Lower leg skin (tissue), 4 donors: ENCODE measurements around the gene SLC35F4. TPM values are rescaled to one million over a fixed set of nuclear protein-coding genes. Genes with fewer than 3 reads are reported as not detected.

Source experiments
- DNase-seq, 2 donors: peaks; one replicate each; pipeline ENCODE4 v3.0.0-alpha.2; 2019; ENCODE audit warnings: low spot score in 2 of 2
- H3K4me3 ChIP-seq: fragments of 200-600 bp; sonication (generic); 2 replicates; pipeline ENCODE4 v1.5.1; 2017; ENCODE audit warnings: mild to moderate bottlenecking, low read depth; ENCODE audit not compliant: poor library complexity, severe bottlenecking
- POLR2A ChIP-seq, 2 donors: fragments of 450-650 bp; IDR thresholded peaks; one replicate each; pipeline ENCODE4 v1.6.1; 2016 to 2017; ENCODE audit warnings: antibody characterized with exemption in 2 of 2, mild to moderate bottlenecking in 1 of 2, moderate library complexity in 1 of 2
- whole genome bisulfite sequencing, 2 donors: methylation state at CpG; one replicate each; pipeline ENCODE4 v1.1.5; 2018; 5-methylcytosine and 5-hydroxymethylcytosine counted together
- intact Hi-C: fragments of 100-400 bp; cut with DNase I; formaldehyde crosslinking; loops from one replicate; pipeline ENCODE4 v1.15.0; 2023; ENCODE audit warnings: low total_unique reads
- total RNA-seq, 4 donors: library from RNA; depleted of rRNA; stranded (reverse); fragments of >200 nt; gene quantifications; one replicate each; pipeline ENCODE4 v1.1.0, GENCODE V29; 2016
- TF ChIP-seq, protein P1 (sequence below), 3 donors: fragments of 450-650 bp; IDR thresholded peaks; one replicate each; pipeline ENCODE4 v1.5.1; 2016; ENCODE audit warnings: antibody characterized with exemption in 3 of 3, mild to moderate bottlenecking in 3 of 3, moderate library complexity in 2 of 3

Gene SLC35F4
- total RNA-seq, 4 donors from 2014 or later = 2.2 TPM; not detected in 3

DNA sequence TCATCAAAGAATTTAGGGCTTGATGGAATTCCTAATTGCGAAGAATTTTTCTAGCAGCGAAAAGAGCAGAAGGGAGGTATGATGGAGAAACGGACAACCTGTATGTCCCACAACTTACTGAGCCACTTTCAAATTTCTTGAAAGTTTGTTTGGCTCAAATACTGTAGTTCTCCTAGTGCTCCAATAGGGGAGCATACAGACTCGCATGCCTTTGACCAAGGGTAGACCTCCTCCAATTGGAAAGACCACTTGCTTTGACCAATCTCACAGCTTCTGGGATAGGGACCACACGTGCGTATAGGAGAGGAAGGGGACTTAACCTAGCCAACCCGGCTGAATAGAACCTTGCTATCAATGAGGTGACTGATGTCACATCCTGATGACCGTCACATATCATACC is 28.6 kb downstream of the SLC35F4 start:
- intact Hi-C loops = no loop called here
- 87 to 89% methylated on average over 8 of the region's 8 CpGs for WGBS, 2 donors
- no peak overlapping the region for H3K4me3 ChIP-seq
- TF ChIP-seq, protein P1, sequence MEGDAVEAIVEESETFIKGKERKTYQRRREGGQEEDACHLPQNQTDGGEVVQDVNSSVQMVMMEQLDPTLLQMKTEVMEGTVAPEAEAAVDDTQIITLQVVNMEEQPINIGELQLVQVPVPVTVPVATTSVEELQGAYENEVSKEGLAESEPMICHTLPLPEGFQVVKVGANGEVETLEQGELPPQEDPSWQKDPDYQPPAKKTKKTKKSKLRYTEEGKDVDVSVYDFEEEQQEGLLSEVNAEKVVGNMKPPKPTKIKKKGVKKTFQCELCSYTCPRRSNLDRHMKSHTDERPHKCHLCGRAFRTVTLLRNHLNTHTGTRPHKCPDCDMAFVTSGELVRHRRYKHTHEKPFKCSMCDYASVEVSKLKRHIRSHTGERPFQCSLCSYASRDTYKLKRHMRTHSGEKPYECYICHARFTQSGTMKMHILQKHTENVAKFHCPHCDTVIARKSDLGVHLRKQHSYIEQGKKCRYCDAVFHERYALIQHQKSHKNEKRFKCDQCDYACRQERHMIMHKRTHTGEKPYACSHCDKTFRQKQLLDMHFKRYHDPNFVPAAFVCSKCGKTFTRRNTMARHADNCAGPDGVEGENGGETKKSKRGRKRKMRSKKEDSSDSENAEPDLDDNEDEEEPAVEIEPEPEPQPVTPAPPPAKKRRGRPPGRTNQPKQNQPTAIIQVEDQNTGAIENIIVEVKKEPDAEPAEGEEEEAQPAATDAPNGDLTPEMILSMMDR (IDR thresholded peaks at IDR 0.05) = no peak
- no peak for TF ChIP-seq POLR2A (IDR thresholded peaks at IDR 0.05)
- DNase-seq = no peak

DNA sequence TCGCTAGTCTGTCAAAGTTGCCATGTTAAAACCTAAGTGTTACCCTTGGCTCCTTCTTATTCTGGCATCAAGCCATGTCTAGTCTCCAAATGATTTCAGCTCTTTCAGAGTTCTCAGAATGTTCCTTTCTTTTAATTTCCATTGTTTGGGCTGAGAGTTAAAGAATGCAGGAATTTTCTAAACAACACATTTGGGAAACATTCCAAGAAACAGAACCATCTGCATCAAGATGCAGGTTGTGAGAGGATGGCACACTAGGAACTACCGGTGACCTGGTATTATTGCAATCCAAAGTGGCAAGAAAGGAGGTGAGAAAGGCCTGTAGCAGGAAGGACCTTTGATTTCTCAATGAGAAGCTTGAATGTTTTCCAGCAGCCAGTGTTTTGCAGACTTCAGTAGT is 30.1 kb downstream of the SLC35F4 start:
- TF ChIP-seq POLR2A (IDR thresholded peaks at IDR 0.05) = no peak
- TF ChIP-seq, protein P1 (IDR thresholded peaks at IDR 0.05) = no peak
- whole genome bisulfite sequencing, 2 donors = 61 to 70% methylated on average over 2 of the region's 2 CpGs
- DNase-seq = no peak
- H3K4me3 ChIP-seq = no peak overlapping the region
- intact Hi-C loops = no loop called here

GRCh38 chr14:57834961-57835360 is 30.9 kb downstream of the SLC35F4 start:
- WGBS, 2 donors = 72 to 75% methylated on average over 3 of the region's 3 CpGs
- DNase-seq = no peak
- intact Hi-C loops = no loop called here
- no peak overlapping the region for H3K4me3 ChIP-seq
- TF ChIP-seq, protein P1 (IDR thresholded peaks at IDR 0.05) = no peak
- no peak for TF ChIP-seq POLR2A (IDR thresholded peaks at IDR 0.05)

- intact Hi-C loops = no loop called here
- TF ChIP-seq, protein P1 (IDR thresholded peaks at IDR 0.05) = no peak
- no peak for TF ChIP-seq POLR2A (IDR thresholded peaks at IDR 0.05)
- WGBS, 2 donors = 0 to 31% methylated on average over 1 of the region's 1 CpG
Measured at GRCh38 chr14:57834001-57834598, 31.8 kb downstream of the SLC35F4 start.

DNA sequence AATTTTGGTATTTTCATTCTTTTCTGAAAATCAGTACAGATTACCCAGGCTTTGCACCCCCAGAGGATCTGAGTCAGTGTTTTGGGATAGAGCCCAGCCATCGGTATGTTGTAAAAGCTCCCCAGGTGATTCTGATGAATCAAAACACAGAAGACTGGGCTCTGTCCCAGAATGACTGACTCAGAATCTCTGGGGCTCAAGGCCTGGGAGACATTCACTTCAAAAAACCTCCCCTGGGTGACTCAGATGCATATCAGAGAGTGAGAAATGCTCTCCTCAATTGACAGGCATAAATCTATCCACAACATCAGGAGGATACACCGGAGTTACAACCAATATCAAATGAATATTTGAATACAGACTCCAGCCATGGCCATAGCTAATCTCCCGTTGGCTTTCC is 32.6 kb downstream of the SLC35F4 start:
- intact Hi-C loops = no loop called here
- no peak overlapping the region for H3K4me3 ChIP-seq
- DNase-seq = peak in 1 of 2 donors; percentile 59
- 22 to 34% methylated on average over 3 of the region's 3 CpGs for WGBS, 2 donors
- no peak for TF ChIP-seq POLR2A (IDR thresholded peaks at IDR 0.05)
- TF ChIP-seq, protein P1 (IDR thresholded peaks at IDR 0.05) = no peak

More at GRCh38 chr14:57834001-57834598, 31.8 kb downstream of the SLC35F4 start:
- H3K4me3 ChIP-seq = no peak overlapping the region
- no peak for DNase-seq

- TF ChIP-seq, protein P1 (IDR thresholded peaks at IDR 0.05) = no peak
- no peak for TF ChIP-seq POLR2A (IDR thresholded peaks at IDR 0.05)
- DNase-seq = no peak
- intact Hi-C loops = no loop called here
- no peak overlapping the region for H3K4me3 ChIP-seq
- 39 to 42% methylated on average over 5 of the region's 5 CpGs for WGBS, 2 donors
Measured at GRCh38 chr14:57831981-57832380, 33.9 kb downstream of the SLC35F4 start.
